H1 (cell line): ENCODE measurements around the gene SLC44A1. TPM values are rescaled to one million over a fixed set of nuclear protein-coding genes. Genes with fewer than 3 reads are reported as not detected.

ENCODE experiments used
- EGR1 ChIP-seq: IDR thresholded peaks from 2 replicates; pipeline ENCODE4 v1.6.1; 2011; ENCODE audit warnings: low read depth, low read length, borderline replicate concordance
- JUN ChIP-seq: IDR thresholded peaks from 2 replicates; pipeline ENCODE4 v1.6.1; 2011; ENCODE audit warnings: low read depth, mild to moderate bottlenecking, improper control_type of control experiment, low read length
- SRF ChIP-seq: IDR thresholded peaks from 2 replicates; pipeline ENCODE4 v1.6.1; 2011; ENCODE audit warnings: mild to moderate bottlenecking, low read depth, low read length, moderate library complexity
- polyA plus RNA-seq, 7 experiments: library from polyadenylated mRNA; depleted of rRNA in 3 of 7; stranded (reverse) in 5 of 7; unstranded in 2 of 7; fragments of >200 nt in 5 of 7; fragments of 200-250 nt in 2 of 7; gene quantifications; 1 replicate in 5 of 7; 2 replicates in 1 of 7; 4 replicates in 1 of 7; pipeline versions ENCODE4 v1.2.1 to v1.2.3, GENCODE V29; 2011 to 2013; ENCODE audit warnings: missing spikeins in 2 of 7, mixed read lengths in 2 of 7
- total RNA-seq: library from RNA; stranded (reverse); fragmentation: NEBNext Ultra II Directional; extraction: Animal tissue kit (Norgen Biotek cat#: 25700); gene quantifications from 2 replicates; pipeline ENCODE4 v1.2.1, GENCODE V29; 2021

SLC44A1 gene
- total and polyA plus RNA-seq, 2 of the 8 experiments (the other 6 are each of a cell fraction or from before 2014, with no cell fraction given) = 30.5 to 71.2 TPM

DNA sequence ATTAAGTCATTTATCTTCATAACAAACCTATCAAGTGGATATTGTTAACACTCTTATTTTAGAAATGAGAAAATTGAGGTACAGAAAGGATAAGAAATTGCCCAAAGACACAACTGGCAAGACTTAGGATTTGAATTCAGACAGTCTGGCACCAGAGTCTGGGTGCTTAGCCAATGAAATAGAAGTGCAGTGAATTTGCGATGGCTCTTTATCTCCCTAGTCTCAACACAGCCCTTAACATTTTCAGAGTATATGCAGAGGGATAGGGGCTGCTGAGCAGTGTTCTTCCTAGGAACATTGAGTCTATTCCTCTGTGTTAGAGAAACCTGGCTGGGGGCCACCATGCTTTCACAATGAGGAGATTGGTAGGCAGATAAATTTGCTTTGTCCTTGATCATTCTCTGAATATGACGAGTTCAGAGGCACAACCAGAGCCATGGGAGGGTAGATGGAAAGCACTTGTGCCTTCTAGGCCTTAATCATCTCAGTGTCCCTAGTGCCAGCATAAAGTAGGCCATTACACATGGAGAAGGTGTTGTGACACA, 197.2 kb downstream of the SLC44A1 start (continued):
- no peak for TF ChIP-seq SRF
- TF ChIP-seq EGR1 = no peak
- TF ChIP-seq JUN = no peak
